Motor neuron (in vitro differentiated cells): Measurements from ENCODE around the gene AK1. TPM values are rescaled to one million over a fixed set of nuclear protein-coding genes. Genes with fewer than 3 reads are reported as not detected.

Source experiments
- ATAC-seq, 8 experiments: fragments of 200-7000 bp; cut with Tn5 transposase; replicated peaks in 6 of 8; 2 replicates each; pipeline ENCODE4 v1.8.0; 2021; ENCODE audit warnings: mild to moderate bottlenecking in 8 of 8, moderate library complexity in 8 of 8
- H3K27ac ChIP-seq, 2 donors: fragments of 250-450 bp; sonication (Bioruptor Pico); 2 replicates each; pipeline ENCODE4 v1.9.0; 2021; ENCODE audit warnings: antibody characterized with exemption in 2 of 2, mild to moderate bottlenecking in 2 of 2, moderate library complexity in 1 of 2
- H3K4me1 ChIP-seq, 2 donors: fragments of 250-450 bp; sonication (Bioruptor Pico); replicated peaks in 1 of 2; 2 replicates each; pipeline ENCODE4 v1.6.1; 2021; ENCODE audit warnings: antibody characterized with exemption in 2 of 2, mild to moderate bottlenecking in 2 of 2, moderate library complexity in 1 of 2
- H3K4me3 ChIP-seq, 5 donors: fragments of 250-450 bp; sonication (Bioruptor Pico); 2 replicates each; pipeline ENCODE4 v1.9.0; 2021; ENCODE audit warnings: antibody characterized with exemption in 5 of 5, mild to moderate bottlenecking in 5 of 5, moderate library complexity in 4 of 5
- WGBS, 10 experiments: fragments of 450-650 bp; shearing (Covaris generic); methylation state at CpG; one replicate each; pipeline ENCODE4 v1.0.0; 2022; 5-methylcytosine and 5-hydroxymethylcytosine counted together
- in situ Hi-C, 9 experiments: fragments of 400-800 bp; cut with MboI; loops; one replicate each; pipeline ENCODE4 v1.15.0; 2021; ENCODE audit warnings: low sequenced_read_pairs in 9 of 9, low pct_unique_long_range_greater_than_20kb in 2 of 9; ENCODE audit not compliant: unreplicated experiment in 9 of 9
- total RNA-seq, 8 experiments: library from RNA; unstranded; fragments of 300-600 nt; gene quantifications; 2 replicates each; pipeline versions ENCODE4 v1.2.3 to v1.2.4, GENCODE V29; 2022

The AK1 gene
- total RNA-seq, 8 experiments from 2014 or later: 27.8 to 238 (median 47.0) TPM

GRCh38 chr9:127869310-127870152 lies 7.9 kb downstream of the AK1 start:
- H3K4me1 ChIP-seq: peaks cover 13 to 33% of the 10 kb centered on the region in 2 donors

GRCh38 chr9:127868278-127868902 lies 9.1 kb downstream of the AK1 start:
- no peak overlapping the region for H3K4me3 ChIP-seq
- in situ Hi-C loops: no loop called here
- H3K4me1 ChIP-seq: peaks cover 8 to 24% of the 10 kb centered on the region in 2 donors
- no peak overlapping the region for H3K27ac ChIP-seq
- WGBS, 10 experiments: 80 to 100% (median 92%) methylated on average over 1 of the region's 18 CpGs; no CpG with 5 or more reads in 6 of the 10 experiments
- no peak for ATAC-seq

More at GRCh38 chr9:127869310-127870152, 7.9 kb downstream of the AK1 start:
- ATAC-seq: peak; percentile 38 to 97 (median 59)
- Histone ChIP-seq H3K27ac (no peak overlapping the region), H3K4me3 (no peak overlapping the region)
- in situ Hi-C loops: no loop called here
- 0 to 61% (median 29%) methylated on average over 2 to 13 of the region's 18 CpGs; no CpG with 5 or more reads in 6 of the 10 experiments for WGBS, 10 experiments

GRCh38 chr9:127867356-127868277 lies 9.9 kb downstream of the AK1 start:
- WGBS, 10 experiments: 86 to 90% methylated on average over 2 to 4 of the region's 30 CpGs; no CpG with 5 or more reads in 8 of the 10 experiments
- Histone ChIP-seq H3K4me3 (no peak overlapping the region), H3K4me1 (peaks cover 0 to 17% of the 10 kb centered on the region in 2 donors), H3K27ac (no peak overlapping the region)
- in situ Hi-C loops: no loop called here
- ATAC-seq: no peak

GRCh38 chr9:127866535-127866934 lies 10.9 kb downstream of the AK1 start:
- no peak for ATAC-seq
- H3K4me3 ChIP-seq: no peak overlapping the region
- 80 to 100% (median 92%) methylated on average over 1 to 5 of the region's 13 CpGs; no CpG with 5 or more reads in 3 of the 10 experiments for WGBS, 10 experiments
- in situ Hi-C loops: no loop called here
- H3K4me1 ChIP-seq: peaks cover 0 to 11% of the 10 kb centered on the region in 2 donors
- no peak overlapping the region for H3K27ac ChIP-seq

- ATAC-seq: no peak
- H3K4me3 ChIP-seq: no peak overlapping the region
- 45 to 93% (median 82%) methylated on average over 2 to 14 of the region's 19 CpGs for WGBS, 10 experiments
- H3K27ac ChIP-seq: no peak overlapping the region
- peaks cover 0 to 11% of the 10 kb centered on the region in 2 donors for H3K4me1 ChIP-seq
- in situ Hi-C loops: no loop called here
Observed at GRCh38 chr9:127865645-127866464, 11.6 kb downstream of the AK1 start.

- Histone ChIP-seq H3K27ac (no peak overlapping the region), H3K4me3 (no peak overlapping the region), H3K4me1 (peaks cover 0 to 11% of the 10 kb centered on the region in 2 donors)
- in situ Hi-C loops: no loop called here
- 65 to 100% (median 87%) methylated on average over 1 to 9 of the region's 13 CpGs for WGBS, 10 experiments
- ATAC-seq: no peak
Observed at GRCh38 chr9:127863191-127863621, 14.3 kb downstream of the AK1 start.

- Histone ChIP-seq H3K4me3 (no peak overlapping the region), H3K4me1 (peaks cover 0 to 16% of the 10 kb centered on the region in 2 donors), H3K27ac (no peak overlapping the region)
- in situ Hi-C loops: no loop called here
- whole genome bisulfite sequencing, 10 experiments: 20 to 100% (median 76%) methylated on average over 1 to 12 of the region's 29 CpGs; no CpG with 5 or more reads in 4 of the 10 experiments
- ATAC-seq: peak in 4 of 8 experiments; percentile 23 to 43 (median 32)
Observed at GRCh38 chr9:127862075-127863011, 15.1 kb downstream of the AK1 start.

GRCh38 chr9:127860779-127861178 lies 16.7 kb downstream of the AK1 start:
- no peak overlapping the region for H3K4me3 ChIP-seq
- H3K4me1 ChIP-seq: peaks cover 0 to 16% of the 10 kb centered on the region in 2 donors
- H3K27ac ChIP-seq: no peak overlapping the region
- WGBS, 10 experiments: 67 to 100% (median 100%) methylated on average over 1 to 8 of the region's 11 CpGs; no CpG with 5 or more reads in 5 of the 10 experiments
- ATAC-seq: no peak
- in situ Hi-C loops: no loop called here

GRCh38 chr9:127860260-127860659 lies 17.2 kb downstream of the AK1 start:
- ATAC-seq: no peak
- Histone ChIP-seq H3K4me1 (peaks cover 0 to 12% of the 10 kb centered on the region in 2 donors), H3K4me3 (no peak overlapping the region), H3K27ac (no peak overlapping the region)
- in situ Hi-C loops: no loop called here
- 62 to 100% (median 83%) methylated on average over 1 to 7 of the region's 8 CpGs; no CpG with 5 or more reads in 2 of the 10 experiments for WGBS, 10 experiments

GRCh38 chr9:127858041-127858512 lies 19.4 kb downstream of the AK1 start:
- in situ Hi-C loops: no loop called here
- H3K27ac ChIP-seq: no peak overlapping the region
- 42 to 79% (median 69%) methylated on average over 4 to 8 of the region's 12 CpGs; no CpG with 5 or more reads in 5 of the 10 experiments for WGBS, 10 experiments
- ATAC-seq: peak in 5 of 8 experiments; percentile 4 to 42 (median 14)
- H3K4me1 ChIP-seq: peaks cover 0 to 14% of the 10 kb centered on the region in 2 donors
- H3K4me3 ChIP-seq: no peak overlapping the region

GRCh38 chr9:127857278-127857677 lies 20.2 kb downstream of the AK1 start:
- no peak overlapping the region for H3K27ac ChIP-seq
- H3K4me1 ChIP-seq: peaks cover 0 to 14% of the 10 kb centered on the region in 2 donors
- in situ Hi-C loops: no loop called here
- 60 to 62% methylated on average over 1 to 4 of the region's 4 CpGs; no CpG with 5 or more reads in 8 of the 10 experiments for WGBS, 10 experiments
- no peak for ATAC-seq
- no peak overlapping the region for H3K4me3 ChIP-seq
